Vagina (tissue), 2 donors: ENCODE results near the gene NDRG2.

ENCODE experiments used
- POLR2A ChIP-seq, 2 donors: fragments of 450-650 bp; IDR thresholded peaks; one replicate each; pipeline ENCODE4 v1.6.1; 2017; ENCODE audit warnings: antibody characterized with exemption in 2 of 2, mild to moderate bottlenecking in 2 of 2, moderate library complexity in 2 of 2
- POLR2AphosphoS5 ChIP-seq, 2 donors: sonication (generic); formaldehyde crosslinking; IDR thresholded peaks; one replicate each; pipeline ENCODE4 v1.9.0; 2017; ENCODE audit warnings: antibody characterized with exemption in 2 of 2, mild to moderate bottlenecking in 2 of 2, low read depth in 1 of 2; ENCODE audit not compliant: insufficient read depth in 1 of 2
- TF ChIP-seq, protein P1 (sequence below), 3 experiments: fragments of 450-650 bp in 2 of 3; fragments of 200-600 bp in 1 of 3; sonication (generic) in 1 of 3; IDR thresholded peaks; one replicate each; pipeline ENCODE4 v1.5.1; 2017 to 2019; ENCODE audit warnings: antibody characterized with exemption in 3 of 3, mild to moderate bottlenecking in 2 of 3, moderate library complexity in 2 of 3

DNA sequence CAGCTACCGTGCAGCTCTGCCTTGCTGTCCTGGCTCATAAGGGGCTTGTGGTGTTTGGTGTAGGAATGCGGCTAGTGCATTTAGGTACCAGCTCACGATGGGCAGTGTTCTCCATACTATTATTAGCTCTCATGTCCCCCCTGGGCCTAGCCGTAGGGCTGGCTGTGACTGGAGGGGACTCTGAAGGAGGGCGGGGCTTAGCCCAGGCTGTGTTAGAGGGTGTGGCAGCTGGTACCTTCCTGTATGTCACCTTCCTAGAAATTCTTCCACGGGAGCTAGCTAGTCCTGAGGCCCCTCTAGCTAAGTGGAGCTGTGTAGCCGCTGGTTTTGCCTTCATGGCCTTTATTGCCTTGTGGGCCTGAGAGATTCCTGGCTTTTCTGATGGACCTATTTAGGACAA is 23.6 kb downstream of the NDRG2 start:
- TF ChIP-seq POLR2AphosphoS5 (IDR thresholded peaks at IDR 0.05; ENCODE audit: insufficient read depth in 1 of 2, low read depth in 1 of 2) (no peak), POLR2A (IDR thresholded peaks at IDR 0.05) (no peak)
- TF ChIP-seq, protein P1, sequence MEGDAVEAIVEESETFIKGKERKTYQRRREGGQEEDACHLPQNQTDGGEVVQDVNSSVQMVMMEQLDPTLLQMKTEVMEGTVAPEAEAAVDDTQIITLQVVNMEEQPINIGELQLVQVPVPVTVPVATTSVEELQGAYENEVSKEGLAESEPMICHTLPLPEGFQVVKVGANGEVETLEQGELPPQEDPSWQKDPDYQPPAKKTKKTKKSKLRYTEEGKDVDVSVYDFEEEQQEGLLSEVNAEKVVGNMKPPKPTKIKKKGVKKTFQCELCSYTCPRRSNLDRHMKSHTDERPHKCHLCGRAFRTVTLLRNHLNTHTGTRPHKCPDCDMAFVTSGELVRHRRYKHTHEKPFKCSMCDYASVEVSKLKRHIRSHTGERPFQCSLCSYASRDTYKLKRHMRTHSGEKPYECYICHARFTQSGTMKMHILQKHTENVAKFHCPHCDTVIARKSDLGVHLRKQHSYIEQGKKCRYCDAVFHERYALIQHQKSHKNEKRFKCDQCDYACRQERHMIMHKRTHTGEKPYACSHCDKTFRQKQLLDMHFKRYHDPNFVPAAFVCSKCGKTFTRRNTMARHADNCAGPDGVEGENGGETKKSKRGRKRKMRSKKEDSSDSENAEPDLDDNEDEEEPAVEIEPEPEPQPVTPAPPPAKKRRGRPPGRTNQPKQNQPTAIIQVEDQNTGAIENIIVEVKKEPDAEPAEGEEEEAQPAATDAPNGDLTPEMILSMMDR (IDR thresholded peaks at IDR 0.05): no peak
